Measurements from ENCODE around the gene CNTNAP4.

The CNTNAP4 gene

GRCh38 chr16:76276745-76277438 is at the start of gene CNTNAP4:
Gene CNTNAP4 (plus strand): TSS chr16:76277401. CDS start chr16:76277663, 262 bp downstream.
- DNase-seq (ENCODE audit: extremely low read depth, low read depth): no peak
- TF ChIP-seq, protein P1, sequence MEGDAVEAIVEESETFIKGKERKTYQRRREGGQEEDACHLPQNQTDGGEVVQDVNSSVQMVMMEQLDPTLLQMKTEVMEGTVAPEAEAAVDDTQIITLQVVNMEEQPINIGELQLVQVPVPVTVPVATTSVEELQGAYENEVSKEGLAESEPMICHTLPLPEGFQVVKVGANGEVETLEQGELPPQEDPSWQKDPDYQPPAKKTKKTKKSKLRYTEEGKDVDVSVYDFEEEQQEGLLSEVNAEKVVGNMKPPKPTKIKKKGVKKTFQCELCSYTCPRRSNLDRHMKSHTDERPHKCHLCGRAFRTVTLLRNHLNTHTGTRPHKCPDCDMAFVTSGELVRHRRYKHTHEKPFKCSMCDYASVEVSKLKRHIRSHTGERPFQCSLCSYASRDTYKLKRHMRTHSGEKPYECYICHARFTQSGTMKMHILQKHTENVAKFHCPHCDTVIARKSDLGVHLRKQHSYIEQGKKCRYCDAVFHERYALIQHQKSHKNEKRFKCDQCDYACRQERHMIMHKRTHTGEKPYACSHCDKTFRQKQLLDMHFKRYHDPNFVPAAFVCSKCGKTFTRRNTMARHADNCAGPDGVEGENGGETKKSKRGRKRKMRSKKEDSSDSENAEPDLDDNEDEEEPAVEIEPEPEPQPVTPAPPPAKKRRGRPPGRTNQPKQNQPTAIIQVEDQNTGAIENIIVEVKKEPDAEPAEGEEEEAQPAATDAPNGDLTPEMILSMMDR (IDR thresholded peaks at IDR 0.05; ENCODE audit: low read depth, low read length): no peak

- TF ChIP-seq, protein P1 (IDR thresholded peaks at IDR 0.05; ENCODE audit: low read depth, low read length): no peak
- no peak for DNase-seq (ENCODE audit: extremely low read depth, low read depth)
Measured at GRCh38 chr16:76228546-76229146, 48.6 kb upstream of the CNTNAP4 start.

DNA sequence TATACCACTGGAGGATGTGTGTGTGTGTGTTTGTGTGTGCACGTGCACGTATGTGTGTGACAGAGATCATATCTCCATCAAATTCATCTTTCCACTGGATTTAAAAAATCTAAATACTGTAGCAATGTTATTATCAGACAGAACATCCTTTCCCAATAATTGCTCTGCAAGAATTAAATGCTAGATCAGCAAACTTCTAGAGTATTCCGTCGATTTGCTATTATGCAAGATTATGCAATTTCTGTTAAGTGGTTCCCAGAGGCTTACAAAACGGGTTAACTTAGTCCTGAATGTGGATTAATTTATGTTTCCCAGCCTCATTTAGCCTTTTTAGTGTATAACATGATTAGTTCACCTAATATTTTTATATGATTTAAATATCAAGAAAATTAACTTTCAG is 44.5 kb upstream of the CNTNAP4 start:
- TF ChIP-seq, protein P1 (IDR thresholded peaks at IDR 0.05; ENCODE audit: low read depth, low read length): no peak

GRCh38 chr16:76235025-76235424 is 42.2 kb upstream of the CNTNAP4 start:
- DNase-seq (ENCODE audit: extremely low read depth, low read depth): no peak
- TF ChIP-seq, protein P1 (IDR thresholded peaks at IDR 0.05; ENCODE audit: low read depth, low read length): no peak

More for the DNA sequence above, 44.5 kb upstream of the CNTNAP4 start:
- no peak for DNase-seq (ENCODE audit: extremely low read depth, low read depth)

GRCh38 chr16:76235426-76235825 is 41.8 kb upstream of the CNTNAP4 start:
- TF ChIP-seq, protein P1 (IDR thresholded peaks at IDR 0.05; ENCODE audit: low read depth, low read length): no peak
- no peak for DNase-seq (ENCODE audit: extremely low read depth, low read depth)

DNA sequence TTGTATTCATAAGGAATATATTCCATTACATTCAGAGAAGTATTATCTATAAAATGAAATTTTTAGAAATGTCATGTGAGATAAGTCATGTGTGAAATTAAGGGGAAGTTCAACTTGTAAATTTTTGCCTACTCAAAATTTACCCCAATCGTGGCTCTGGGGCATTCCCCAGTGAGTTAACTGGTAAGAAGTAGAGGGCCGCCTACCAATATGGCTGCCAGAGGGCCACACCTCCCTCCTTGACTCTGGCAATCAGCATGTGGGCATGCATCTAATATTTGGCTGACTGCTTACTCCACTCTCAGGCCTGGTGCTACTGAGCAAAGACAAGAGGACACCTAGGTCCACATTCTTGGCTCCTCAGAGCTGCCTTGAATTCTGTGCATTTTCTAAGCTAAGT is 39.7 kb upstream of the CNTNAP4 start:
- DNase-seq (ENCODE audit: extremely low read depth, low read depth): no peak
- TF ChIP-seq, protein P1 (IDR thresholded peaks at IDR 0.05; ENCODE audit: low read depth, low read length): no peak

DNA sequence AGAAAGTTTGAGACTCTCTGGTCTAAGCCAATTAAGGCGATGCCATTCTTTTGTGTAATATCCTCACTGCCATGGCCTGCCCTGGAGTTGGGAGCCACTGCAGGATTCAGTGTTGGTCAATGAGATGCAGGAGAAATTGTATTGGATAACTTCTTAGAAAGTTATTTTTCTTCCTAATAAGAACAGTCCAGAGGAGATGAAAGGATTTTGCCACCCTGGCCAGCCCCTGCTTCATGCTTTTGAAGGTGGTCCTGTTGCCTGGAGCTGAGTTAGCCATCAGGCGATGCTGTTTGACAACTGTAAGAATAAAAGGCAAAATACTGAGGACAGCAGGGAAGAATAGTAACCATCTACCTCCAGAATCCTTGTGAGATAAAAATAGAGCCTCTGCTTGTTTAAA is 35.4 kb upstream of the CNTNAP4 start:
- DNase-seq (ENCODE audit: extremely low read depth, low read depth): no peak
- TF ChIP-seq, protein P1 (IDR thresholded peaks at IDR 0.05; ENCODE audit: low read depth, low read length): no peak
